ENCODE measurements around the gene ADAM19.

Gene ADAM19

GRCh38 chr5:157574456-157575380 is 857 bp downstream of the ADAM19 start:
- Histone ChIP-seq H2AFZ (ENCODE audit: low read depth, low read length) (no peak overlapping the region), H3K9me3 (ENCODE audit: insufficient read depth, low read length) (no peaks in the 10 kb centered on the region), H3K9ac (ENCODE audit: low read length) (peak overlapping the region; percentile 83), H4K20me1 (ENCODE audit: insufficient read depth, low read length) (peaks cover 11% of the 10 kb centered on the region; the same call in 1 of the 2 replicates), H3K4me3 (ENCODE audit: low read length) (peak overlapping the region; percentile 99), H3K4me1 (ENCODE audit: low read length) (peaks cover 51% of the 10 kb centered on the region), H3K36me3 (replicated peaks; ENCODE audit: low read depth, low read length) (peaks cover 8% of the 10 kb centered on the region), H3K27me3 (ENCODE audit: low read depth, low read length) (no peaks in the 10 kb centered on the region), H3K27ac (ENCODE audit: low read length) (peak overlapping the region; percentile 99), H3K4me2 (ENCODE audit: low read length) (peak overlapping the region; percentile 98), H3K79me2 (ENCODE audit: low read length) (peaks cover 55% of the 10 kb centered on the region)
- TF ChIP-seq, protein P1, sequence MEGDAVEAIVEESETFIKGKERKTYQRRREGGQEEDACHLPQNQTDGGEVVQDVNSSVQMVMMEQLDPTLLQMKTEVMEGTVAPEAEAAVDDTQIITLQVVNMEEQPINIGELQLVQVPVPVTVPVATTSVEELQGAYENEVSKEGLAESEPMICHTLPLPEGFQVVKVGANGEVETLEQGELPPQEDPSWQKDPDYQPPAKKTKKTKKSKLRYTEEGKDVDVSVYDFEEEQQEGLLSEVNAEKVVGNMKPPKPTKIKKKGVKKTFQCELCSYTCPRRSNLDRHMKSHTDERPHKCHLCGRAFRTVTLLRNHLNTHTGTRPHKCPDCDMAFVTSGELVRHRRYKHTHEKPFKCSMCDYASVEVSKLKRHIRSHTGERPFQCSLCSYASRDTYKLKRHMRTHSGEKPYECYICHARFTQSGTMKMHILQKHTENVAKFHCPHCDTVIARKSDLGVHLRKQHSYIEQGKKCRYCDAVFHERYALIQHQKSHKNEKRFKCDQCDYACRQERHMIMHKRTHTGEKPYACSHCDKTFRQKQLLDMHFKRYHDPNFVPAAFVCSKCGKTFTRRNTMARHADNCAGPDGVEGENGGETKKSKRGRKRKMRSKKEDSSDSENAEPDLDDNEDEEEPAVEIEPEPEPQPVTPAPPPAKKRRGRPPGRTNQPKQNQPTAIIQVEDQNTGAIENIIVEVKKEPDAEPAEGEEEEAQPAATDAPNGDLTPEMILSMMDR (IDR thresholded peaks at IDR 0.05; ENCODE audit: low read depth, low read length): no peak
- no peak for TF ChIP-seq EZH2phosphoT487 (IDR thresholded peaks at IDR 0.05; ENCODE audit: low read depth)

DNA sequence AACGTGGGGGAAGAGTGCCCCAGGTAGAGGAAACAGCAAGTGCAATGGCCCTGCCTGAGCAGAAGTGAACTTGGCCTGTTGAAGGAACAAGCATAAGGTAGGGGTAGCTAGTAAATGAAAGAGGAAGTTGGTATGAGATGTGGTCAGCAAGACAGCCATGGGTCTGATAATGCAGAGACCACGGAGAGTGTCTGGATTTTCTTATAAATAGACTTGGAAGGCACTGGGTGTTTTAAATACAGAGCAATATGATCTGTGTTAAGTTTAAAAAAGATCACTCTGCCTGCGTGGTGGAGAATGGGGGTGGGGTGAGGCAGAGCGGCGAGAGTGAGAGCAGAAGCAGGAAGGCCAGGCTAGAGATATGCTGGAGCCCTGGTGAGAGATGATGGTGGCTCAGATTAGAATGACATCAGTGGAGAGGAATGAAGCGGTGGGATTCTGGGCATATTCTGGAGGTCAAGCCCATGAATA is 4.2 kb downstream of the ADAM19 start:
- Histone ChIP-seq H3K9ac (ENCODE audit: low read length) (peak overlapping the region; percentile 74), H3K4me2 (ENCODE audit: low read length) (peak overlapping the region; percentile 98), H3K79me2 (ENCODE audit: low read length) (peaks cover 75% of the 10 kb centered on the region)

DNA sequence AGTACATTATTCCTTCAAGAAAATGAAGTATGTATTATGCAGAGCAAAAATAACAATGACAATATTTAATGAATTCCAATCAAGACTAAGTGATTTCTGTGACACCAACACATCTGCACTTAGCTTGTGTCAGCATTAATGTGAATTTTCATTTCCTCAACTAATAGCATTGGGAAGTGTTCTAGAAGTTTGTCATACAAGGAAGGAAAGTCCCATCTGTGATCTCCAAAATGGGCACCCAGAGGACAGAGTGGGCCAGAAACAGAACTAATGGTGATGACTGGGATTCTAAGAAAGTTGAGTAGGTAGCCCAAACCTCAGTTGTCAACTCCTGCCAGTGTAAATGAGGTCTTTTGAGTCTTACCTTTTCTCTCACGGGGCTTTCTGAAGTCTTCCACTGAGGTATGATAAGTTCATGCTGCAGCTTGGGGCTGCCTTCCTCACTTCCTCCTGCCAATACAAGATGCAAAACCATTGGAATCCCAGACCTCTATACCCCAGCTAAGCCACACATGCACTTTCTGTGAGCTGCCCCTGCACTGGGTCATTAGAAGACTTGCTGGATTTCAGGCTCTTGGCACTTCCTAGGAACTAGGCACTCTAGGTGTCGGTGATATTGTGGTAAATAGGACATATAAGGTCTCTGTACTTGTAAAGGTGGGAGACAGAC is 4.9 kb downstream of the ADAM19 start:
- Histone ChIP-seq H4K20me1 (ENCODE audit: insufficient read depth, low read length) (peaks cover 31% of the 10 kb centered on the region), H3K9me3 (ENCODE audit: insufficient read depth, low read length) (no peaks in the 10 kb centered on the region), H3K4me1 (ENCODE audit: low read length) (peaks cover 72% of the 10 kb centered on the region), H3K4me2 (ENCODE audit: low read length) (peak overlapping the region; percentile 98), H3K27me3 (ENCODE audit: low read depth, low read length) (no peaks in the 10 kb centered on the region), H2AFZ (ENCODE audit: low read depth, low read length) (no peak overlapping the region), H3K27ac (ENCODE audit: low read length) (peak overlapping the region; percentile 99), H3K9ac (ENCODE audit: low read length) (peak overlapping the region; percentile 74), H3K4me3 (ENCODE audit: low read length) (peak overlapping the region; percentile 99), H3K36me3 (replicated peaks; ENCODE audit: low read depth, low read length) (peaks cover 28% of the 10 kb centered on the region), H3K79me2 (ENCODE audit: low read length) (peaks cover 79% of the 10 kb centered on the region)
- TF ChIP-seq EZH2phosphoT487 (IDR thresholded peaks at IDR 0.05; ENCODE audit: low read depth): no peak
- TF ChIP-seq, protein P1 (IDR thresholded peaks at IDR 0.05; ENCODE audit: low read depth, low read length): no peak

More for the DNA sequence above, 4.2 kb downstream of the ADAM19 start:
- Histone ChIP-seq H4K20me1 (ENCODE audit: insufficient read depth, low read length) (peaks cover 31% of the 10 kb centered on the region), H3K9me3 (ENCODE audit: insufficient read depth, low read length) (no peaks in the 10 kb centered on the region), H3K4me1 (ENCODE audit: low read length) (peaks cover 77% of the 10 kb centered on the region), H3K4me3 (ENCODE audit: low read length) (peak overlapping the region; percentile 99), H3K36me3 (replicated peaks; ENCODE audit: low read depth, low read length) (peaks cover 28% of the 10 kb centered on the region), H3K27me3 (ENCODE audit: low read depth, low read length) (no peaks in the 10 kb centered on the region), H2AFZ (ENCODE audit: low read depth, low read length) (no peak overlapping the region), H3K27ac (ENCODE audit: low read length) (peak overlapping the region; percentile 99)
- no peak for TF ChIP-seq EZH2phosphoT487 (IDR thresholded peaks at IDR 0.05; ENCODE audit: low read depth)
- TF ChIP-seq, protein P1 (IDR thresholded peaks at IDR 0.05; ENCODE audit: low read depth, low read length): no peak

- TF ChIP-seq EZH2phosphoT487 (IDR thresholded peaks at IDR 0.05; ENCODE audit: low read depth): no peak
- TF ChIP-seq, protein P1 (IDR thresholded peaks at IDR 0.05; ENCODE audit: low read depth, low read length): no peak
- Histone ChIP-seq H3K36me3 (replicated peaks; ENCODE audit: low read depth, low read length) (peaks cover 40% of the 10 kb centered on the region), H4K20me1 (ENCODE audit: insufficient read depth, low read length) (peaks cover 46% of the 10 kb centered on the region), H3K27me3 (ENCODE audit: low read depth, low read length) (no peaks in the 10 kb centered on the region), H3K9ac (ENCODE audit: low read length) (no peak overlapping the region), H3K79me2 (ENCODE audit: low read length) (peaks cover 71% of the 10 kb centered on the region), H3K4me1 (ENCODE audit: low read length) (peaks cover 70% of the 10 kb centered on the region), H3K9me3 (ENCODE audit: insufficient read depth, low read length) (no peaks in the 10 kb centered on the region), H2AFZ (ENCODE audit: low read depth, low read length) (no peak overlapping the region), H3K4me3 (ENCODE audit: low read length) (no peak overlapping the region), H3K4me2 (ENCODE audit: low read length) (peak overlapping the region; percentile 31), H3K27ac (ENCODE audit: low read length) (no peak overlapping the region)
These were observed 6.9 kb downstream of the ADAM19 start for GRCh38 chr5:157568720-157569119.

All from OCI-LY3 (cell line).